ENCODE results near the gene SLC12A7.

GRCh38 chr5:1009359-1010180, 102.3 kb downstream of the SLC12A7 start:
- TF ChIP-seq TBP (CRISPR knock-in tag; IDR thresholded peaks at IDR 0.05) (no peak), POLR2A (IDR thresholded peaks at IDR 0.05; ENCODE audit: insufficient read depth in 1 of 2, low read depth in 2 of 2, low read length in 2 of 2) (no peak), JUNB (CRISPR knock-in tag; IDR thresholded peaks at IDR 0.05; ENCODE audit: borderline replicate concordance) (no peak), CTCF (CRISPR knock-in tag; IDR thresholded peaks at IDR 0.05) (no peak), ZNF292 (CRISPR knock-in tag; IDR thresholded peaks at IDR 0.05; ENCODE audit: borderline replicate concordance, low read depth) (no peak), TFE3 (CRISPR knock-in tag; IDR thresholded peaks at IDR 0.05) (no peak), ZNF18 (CRISPR knock-in tag; IDR thresholded peaks at IDR 0.05; ENCODE audit: insufficient replicate concordance) (no peak), ZBTB7B (CRISPR knock-in tag; IDR thresholded peaks at IDR 0.05) (no peak), TEAD2 (CRISPR knock-in tag; IDR thresholded peaks at IDR 0.05) (no peak)
